ENCODE measurements around the gene SNF8.

DNA sequence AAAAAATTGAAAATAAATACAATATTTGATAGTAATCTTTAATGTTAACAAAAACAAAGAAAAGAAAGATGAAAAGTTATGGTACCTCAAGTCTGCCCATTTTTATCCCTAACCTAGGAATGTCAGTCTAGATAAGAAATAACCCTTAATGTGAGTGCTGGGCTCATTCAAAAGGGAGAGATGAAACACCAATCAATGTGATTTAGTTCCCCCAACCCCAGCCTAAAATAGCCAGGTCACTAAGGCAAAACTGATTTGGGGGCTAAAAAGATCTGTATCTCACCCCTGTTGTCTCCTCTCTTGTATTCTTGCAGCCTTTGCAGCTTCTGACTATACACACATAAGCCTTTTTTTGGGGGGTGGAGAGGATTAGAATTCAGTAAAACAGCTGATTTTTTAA, 49.3 kb upstream of the SNF8 start:
- TF ChIP-seq, protein P1, sequence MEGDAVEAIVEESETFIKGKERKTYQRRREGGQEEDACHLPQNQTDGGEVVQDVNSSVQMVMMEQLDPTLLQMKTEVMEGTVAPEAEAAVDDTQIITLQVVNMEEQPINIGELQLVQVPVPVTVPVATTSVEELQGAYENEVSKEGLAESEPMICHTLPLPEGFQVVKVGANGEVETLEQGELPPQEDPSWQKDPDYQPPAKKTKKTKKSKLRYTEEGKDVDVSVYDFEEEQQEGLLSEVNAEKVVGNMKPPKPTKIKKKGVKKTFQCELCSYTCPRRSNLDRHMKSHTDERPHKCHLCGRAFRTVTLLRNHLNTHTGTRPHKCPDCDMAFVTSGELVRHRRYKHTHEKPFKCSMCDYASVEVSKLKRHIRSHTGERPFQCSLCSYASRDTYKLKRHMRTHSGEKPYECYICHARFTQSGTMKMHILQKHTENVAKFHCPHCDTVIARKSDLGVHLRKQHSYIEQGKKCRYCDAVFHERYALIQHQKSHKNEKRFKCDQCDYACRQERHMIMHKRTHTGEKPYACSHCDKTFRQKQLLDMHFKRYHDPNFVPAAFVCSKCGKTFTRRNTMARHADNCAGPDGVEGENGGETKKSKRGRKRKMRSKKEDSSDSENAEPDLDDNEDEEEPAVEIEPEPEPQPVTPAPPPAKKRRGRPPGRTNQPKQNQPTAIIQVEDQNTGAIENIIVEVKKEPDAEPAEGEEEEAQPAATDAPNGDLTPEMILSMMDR (IDR thresholded peaks at IDR 0.05; ENCODE audit: insufficient read depth, low read depth, low read length) = no peak
- TF ChIP-seq EZH2 (IDR thresholded peaks at IDR 0.05; ENCODE audit: insufficient read depth, low read length) = no peak
